GDM1 (cell line): ENCODE results near the gene RBM20.
A peak's percentile ranks its signal among the peaks of the same experiment; 100 is the strongest.
"Not testable (repeated sequence)": the region's sequence is repeated elsewhere in the genome, so short reads cannot be mapped to it uniquely, and the experiment has no call there.

Source experiments
- DNase-seq: peaks from one replicate; lab custom pipeline; 2025; lab: John Stamatoyannopoulos, UW

RBM20 gene

GRCh38 chr10:110643653-110644597 is at the start of gene RBM20:
Gene RBM20, plus strand, starts transcription at chr10:110644336. Its CDS starts 119 bp downstream, at chr10:110644455.
- no peak for DNase-seq

- no peak for DNase-seq
Observed at GRCh38 chr10:110597476-110597875, 46.7 kb upstream of the RBM20 start.

- peak; percentile 33 for DNase-seq
Observed at GRCh38 chr10:110600487-110601101, 43.5 kb upstream of the RBM20 start.

- no peak for DNase-seq
Observed at GRCh38 chr10:110601581-110601980, 42.6 kb upstream of the RBM20 start.

GRCh38 chr10:110608087-110608486 is 36.0 kb upstream of the RBM20 start:
- no peak for DNase-seq

- DNase-seq = no peak
Observed at GRCh38 chr10:110609605-110610004, 34.5 kb upstream of the RBM20 start.

GRCh38 chr10:110610308-110610774 is 33.8 kb upstream of the RBM20 start:
- peak; percentile 36 for DNase-seq

- DNase-seq = not testable (repeated sequence)
Observed at GRCh38 chr10:110610781-110611180, 33.4 kb upstream of the RBM20 start.

GRCh38 chr10:110612087-110612486 is 32.0 kb upstream of the RBM20 start:
- DNase-seq = no peak

- no peak for DNase-seq
Observed at GRCh38 chr10:110612629-110613028, 31.5 kb upstream of the RBM20 start.

GRCh38 chr10:110613341-110613995 is 30.7 kb upstream of the RBM20 start:
- peak; percentile 12 for DNase-seq

GRCh38 chr10:110613996-110614495 is 30.1 kb upstream of the RBM20 start:
- no peak for DNase-seq

- no peak for DNase-seq
Observed at GRCh38 chr10:110615057-110615747, 28.9 kb upstream of the RBM20 start.

GRCh38 chr10:110616493-110617033 is 27.6 kb upstream of the RBM20 start:
- no peak for DNase-seq

GRCh38 chr10:110617425-110618229 is 26.5 kb upstream of the RBM20 start:
- no peak for DNase-seq

GRCh38 chr10:110618230-110618610 is 25.9 kb upstream of the RBM20 start:
- DNase-seq = no peak

- DNase-seq = no peak
Observed at GRCh38 chr10:110619514-110620397, 24.4 kb upstream of the RBM20 start.

- DNase-seq = no peak
Observed at GRCh38 chr10:110620398-110620719, 23.8 kb upstream of the RBM20 start.

GRCh38 chr10:110623316-110623715 is 20.8 kb upstream of the RBM20 start:
- DNase-seq = not testable (repeated sequence)
